Liver (tissue), 9 donors: ENCODE results near the gene NTN3. TPM values are rescaled to one million over a fixed set of nuclear protein-coding genes. Genes with fewer than 3 reads are reported as not detected.

Experiments used
- DNase-seq: peaks from one replicate; pipeline ENCODE4 v3.0.0-alpha.2; 2017; ENCODE audit warnings: low spot score
- H3K27ac ChIP-seq, 2 donors: one replicate each; pipeline ENCODE4 v1.7.0; 2013; ENCODE audit warnings: inconsistent platforms in 2 of 2, low read length in 2 of 2, control low read depth in 1 of 2, low read depth in 1 of 2, mild to moderate bottlenecking in 1 of 2
- H3K27me3 ChIP-seq, 4 donors: one replicate each; pipeline versions ENCODE4 v1.6.1 to v1.7.0; 2013; ENCODE audit warnings: low read length in 3 of 4, inconsistent platforms in 1 of 4, mild to moderate bottlenecking in 1 of 4, moderate library complexity in 1 of 4; ENCODE audit not compliant: control insufficient read depth in 4 of 4, insufficient read depth in 4 of 4
- H3K36me3 ChIP-seq, 4 donors: one replicate each; pipeline versions ENCODE4 v1.6.1 to v1.7.0; 2013; ENCODE audit warnings: low read length in 3 of 4, mild to moderate bottlenecking in 3 of 4, low read depth in 1 of 4, moderate library complexity in 1 of 4; ENCODE audit not compliant: control insufficient read depth in 4 of 4, insufficient read depth in 3 of 4
- H3K4me1 ChIP-seq, 4 donors: one replicate each; pipeline versions ENCODE4 v1.6.1 to v1.7.0; 2013; ENCODE audit warnings: low read length in 3 of 4, mild to moderate bottlenecking in 3 of 4, moderate library complexity in 1 of 4; ENCODE audit not compliant: control insufficient read depth in 4 of 4, insufficient read depth in 4 of 4
- H3K4me3 ChIP-seq, 3 donors: one replicate each; pipeline versions ENCODE4 v1.6.1 to v1.7.0; 2013; ENCODE audit warnings: low read length in 3 of 3, control low read depth in 1 of 3, low read depth in 1 of 3, mild to moderate bottlenecking in 1 of 3
- H3K9ac ChIP-seq, 2 donors: one replicate each; pipeline ENCODE4 v1.7.0; 2013; ENCODE audit warnings: low read length in 2 of 2, mild to moderate bottlenecking in 2 of 2, moderate library complexity in 2 of 2, control low read depth in 1 of 2, low read depth in 1 of 2
- H3K9me3 ChIP-seq, 4 donors: one replicate each; pipeline versions ENCODE4 v1.6.1 to v1.7.0; 2013; ENCODE audit warnings: low read length in 3 of 4; ENCODE audit not compliant: control insufficient read depth in 4 of 4
- ATF3 ChIP-seq: IDR thresholded peaks from 2 replicates; pipeline ENCODE4 v1.6.1; 2016; ENCODE audit warnings: antibody characterized with exemption
- EGR1 ChIP-seq, 2 donors: IDR thresholded peaks; 2 replicates each; pipeline ENCODE4 v1.6.1; 2016 to 2018; ENCODE audit warnings: antibody characterized with exemption in 2 of 2, low read depth in 2 of 2
- FOXA1 ChIP-seq: IDR thresholded peaks from 2 replicates; pipeline ENCODE4 v1.6.1; 2016; ENCODE audit warnings: antibody characterized with exemption
- GABPA ChIP-seq, 2 donors: IDR thresholded peaks in 1 of 2; conservative IDR thresholded peaks in 1 of 2; 2 replicates each; pipeline ENCODE4 v1.6.1; 2016; ENCODE audit warnings: antibody characterized with exemption in 2 of 2, mild to moderate bottlenecking in 1 of 2, moderate library complexity in 1 of 2
- HNF4A ChIP-seq, 2 donors: conservative IDR thresholded peaks; 2 replicates each; pipeline ENCODE4 v1.6.1; 2016; ENCODE audit warnings: antibody characterized with exemption in 2 of 2, mild to moderate bottlenecking in 2 of 2
- JUND ChIP-seq, 2 donors: IDR thresholded peaks; 2 replicates each; pipeline ENCODE4 v1.6.1; 2016; ENCODE audit warnings: antibody characterized with exemption in 2 of 2
- MAX ChIP-seq: IDR thresholded peaks from 2 replicates; pipeline ENCODE4 v1.6.1; 2016; ENCODE audit warnings: antibody characterized with exemption
- NR2F2 ChIP-seq: IDR thresholded peaks from 2 replicates; pipeline ENCODE4 v1.6.1; 2016; ENCODE audit warnings: antibody characterized with exemption
- SP1 ChIP-seq: IDR thresholded peaks from 2 replicates; pipeline ENCODE4 v1.6.1; 2018; ENCODE audit warnings: antibody characterized with exemption, mild to moderate bottlenecking
- TAF1 ChIP-seq: conservative IDR thresholded peaks from 2 replicates; pipeline ENCODE4 v1.6.1; 2016; ENCODE audit warnings: antibody characterized with exemption, mild to moderate bottlenecking
- YY1 ChIP-seq: IDR thresholded peaks from 2 replicates; pipeline ENCODE4 v1.6.1; 2016; ENCODE audit warnings: antibody characterized with exemption, mild to moderate bottlenecking
- WGBS: extraction: QIAGEN DNeasy Blood & Tissue Kit; methylation state at CpG from one replicate; pipeline ENCODE4 v1.1.7; 2013; 5-methylcytosine and 5-hydroxymethylcytosine counted together
- polyA plus RNA-seq, 2 donors: library from polyadenylated mRNA; stranded (reverse) in 1 of 2; unstranded in 1 of 2; fragments of 200-250 nt in 1 of 2; fragments of >200 nt in 1 of 2; fragmentation: Nextera tagmentation in 1 of 2; extraction: Ambion mirVana in 1 of 2; gene quantifications; one replicate each; pipeline versions ENCODE4 v1.2.1 to v1.2.3, GENCODE V29; 2013 to 2015
- total RNA-seq, 2 donors: library from RNA; depleted of rRNA; stranded (reverse); fragments of >200 nt; gene quantifications; one replicate each; pipeline ENCODE4 v1.2.3, GENCODE V29; 2014
- TF ChIP-seq, protein P1 (sequence below): fragments of 150-350 bp; IDR thresholded peaks from 2 replicates; pipeline ENCODE4 v1.5.1; 2017; ENCODE audit warnings: improper control_type of control experiment, low read depth, low read length; ENCODE audit not compliant: missing input control
- TF ChIP-seq, protein P2 (sequence below): IDR thresholded peaks from 2 replicates; pipeline ENCODE4 v1.6.1; 2016; ENCODE audit warnings: antibody characterized with exemption
- TF ChIP-seq, protein P3 (sequence below): IDR thresholded peaks from 2 replicates; pipeline ENCODE4 v1.6.1; 2016; ENCODE audit warnings: antibody characterized with exemption, mild to moderate bottlenecking
- donor health status: healthy.
- donor health status: healthy.
- donor health status: healthy.
- donor health status: healthy.
- donor health status: healthy.

NTN3 gene
- total and polyA plus RNA-seq, 4 donors: 0.19 to 2.3 (median 0.28) TPM; not detected in 1

GRCh38 chr16:2473446-2473926 lies 2.4 kb downstream of the NTN3 start:
- no peak for TF ChIP-seq YY1
- TF ChIP-seq NR2F2: no peak
- no peak for TF ChIP-seq TAF1
- no peak for TF ChIP-seq SP1
- no peaks in the 10 kb centered on the region for H3K9me3 ChIP-seq
- 8% methylated on average over 49 of the region's 49 CpGs for WGBS
- peak overlapping the region in 1 of 3 donors; percentile 87 for H3K4me3 ChIP-seq
- H3K36me3 ChIP-seq: no peaks in the 10 kb centered on the region
- peaks cover 37 to 80% (median 58%) of the 10 kb centered on the region in 4 donors for H3K4me1 ChIP-seq
- no peak for DNase-seq
- H3K27me3 ChIP-seq: no peaks in the 10 kb centered on the region
- no peak overlapping the region for H3K27ac ChIP-seq
- no peak overlapping the region for H3K9ac ChIP-seq

GRCh38 chr16:2473999-2474876 lies 3.1 kb downstream of the NTN3 start:
- WGBS: under 1% methylated on average over 100 of the region's 100 CpGs
- H3K9ac ChIP-seq: peak overlapping the region in 1 of 2 donors; percentile 5
- peaks cover 30 to 74% (median 52%) of the 10 kb centered on the region in 4 donors for H3K4me1 ChIP-seq
- H3K9me3 ChIP-seq: no peaks in the 10 kb centered on the region
- TF ChIP-seq TAF1: no peak
- TF ChIP-seq, protein P1, sequence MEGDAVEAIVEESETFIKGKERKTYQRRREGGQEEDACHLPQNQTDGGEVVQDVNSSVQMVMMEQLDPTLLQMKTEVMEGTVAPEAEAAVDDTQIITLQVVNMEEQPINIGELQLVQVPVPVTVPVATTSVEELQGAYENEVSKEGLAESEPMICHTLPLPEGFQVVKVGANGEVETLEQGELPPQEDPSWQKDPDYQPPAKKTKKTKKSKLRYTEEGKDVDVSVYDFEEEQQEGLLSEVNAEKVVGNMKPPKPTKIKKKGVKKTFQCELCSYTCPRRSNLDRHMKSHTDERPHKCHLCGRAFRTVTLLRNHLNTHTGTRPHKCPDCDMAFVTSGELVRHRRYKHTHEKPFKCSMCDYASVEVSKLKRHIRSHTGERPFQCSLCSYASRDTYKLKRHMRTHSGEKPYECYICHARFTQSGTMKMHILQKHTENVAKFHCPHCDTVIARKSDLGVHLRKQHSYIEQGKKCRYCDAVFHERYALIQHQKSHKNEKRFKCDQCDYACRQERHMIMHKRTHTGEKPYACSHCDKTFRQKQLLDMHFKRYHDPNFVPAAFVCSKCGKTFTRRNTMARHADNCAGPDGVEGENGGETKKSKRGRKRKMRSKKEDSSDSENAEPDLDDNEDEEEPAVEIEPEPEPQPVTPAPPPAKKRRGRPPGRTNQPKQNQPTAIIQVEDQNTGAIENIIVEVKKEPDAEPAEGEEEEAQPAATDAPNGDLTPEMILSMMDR: peak; percentile 34
- DNase-seq: peak; percentile 67
- no peaks in the 10 kb centered on the region for H3K27me3 ChIP-seq
- no peaks in the 10 kb centered on the region for H3K36me3 ChIP-seq
- peak overlapping the region; percentile 56 to 87 (median 67) for H3K4me3 ChIP-seq
- H3K27ac ChIP-seq: peak overlapping the region; percentile 87 to 91

GRCh38 chr16:2474877-2475412 lies 3.8 kb downstream of the NTN3 start, which contains the start of gene TBC1D24:
TBC1D24 (plus strand) TSS chr16:2475127; CDS start chr16:2496149, 21,022 bp downstream.
- H3K9ac ChIP-seq: peak within 1 kb of the TSS in 1 of 2 donors; percentile 5
- H3K9me3 ChIP-seq: no peaks in the 10 kb centered on the region
- DNase-seq: peak; percentile 91
- H3K4me1 ChIP-seq: peaks cover 30 to 66% (median 47%) of the 10 kb centered on the region in 4 donors
- no peaks in the 10 kb centered on the region for H3K27me3 ChIP-seq
- H3K36me3 ChIP-seq: no peaks in the 10 kb centered on the region
- under 1% methylated on average over 77 of the region's 77 CpGs for WGBS
- H3K27ac ChIP-seq: peak within 1 kb of the TSS; percentile 87 to 91
- H3K4me3 ChIP-seq: peak within 1 kb of the TSS; percentile 67 to 87 (median 76)
- TF ChIP-seq, protein P1: no peak
- TF ChIP-seq HNF4A (conservative IDR thresholded peaks at IDR 0.05) (no peak), JUND (IDR thresholded peaks at IDR 0.05) (no peak), YY1 (no peak), NR2F2 (no peak), EGR1 (IDR thresholded peaks at IDR 0.05; ENCODE audit: low read depth in 2 of 2) (no peak), GABPA (IDR thresholded peaks at IDR 0.05 in 1 of 2, conservative IDR thresholded peaks at IDR 0.05 in 1 of 2) (no peak), MAX (no peak), TAF1 (no peak), FOXA1 (no peak), ATF3 (no peak)
- TF ChIP-seq, protein P2, sequence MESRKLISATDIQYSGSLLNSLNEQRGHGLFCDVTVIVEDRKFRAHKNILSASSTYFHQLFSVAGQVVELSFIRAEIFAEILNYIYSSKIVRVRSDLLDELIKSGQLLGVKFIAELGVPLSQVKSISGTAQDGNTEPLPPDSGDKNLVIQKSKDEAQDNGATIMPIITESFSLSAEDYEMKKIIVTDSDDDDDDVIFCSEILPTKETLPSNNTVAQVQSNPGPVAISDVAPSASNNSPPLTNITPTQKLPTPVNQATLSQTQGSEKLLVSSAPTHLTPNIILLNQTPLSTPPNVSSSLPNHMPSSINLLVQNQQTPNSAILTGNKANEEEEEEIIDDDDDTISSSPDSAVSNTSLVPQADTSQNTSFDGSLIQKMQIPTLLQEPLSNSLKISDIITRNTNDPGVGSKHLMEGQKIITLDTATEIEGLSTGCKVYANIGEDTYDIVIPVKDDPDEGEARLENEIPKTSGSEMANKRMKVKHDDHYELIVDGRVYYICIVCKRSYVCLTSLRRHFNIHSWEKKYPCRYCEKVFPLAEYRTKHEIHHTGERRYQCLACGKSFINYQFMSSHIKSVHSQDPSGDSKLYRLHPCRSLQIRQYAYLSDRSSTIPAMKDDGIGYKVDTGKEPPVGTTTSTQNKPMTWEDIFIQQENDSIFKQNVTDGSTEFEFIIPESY: no peak
- TF ChIP-seq, protein P3, sequence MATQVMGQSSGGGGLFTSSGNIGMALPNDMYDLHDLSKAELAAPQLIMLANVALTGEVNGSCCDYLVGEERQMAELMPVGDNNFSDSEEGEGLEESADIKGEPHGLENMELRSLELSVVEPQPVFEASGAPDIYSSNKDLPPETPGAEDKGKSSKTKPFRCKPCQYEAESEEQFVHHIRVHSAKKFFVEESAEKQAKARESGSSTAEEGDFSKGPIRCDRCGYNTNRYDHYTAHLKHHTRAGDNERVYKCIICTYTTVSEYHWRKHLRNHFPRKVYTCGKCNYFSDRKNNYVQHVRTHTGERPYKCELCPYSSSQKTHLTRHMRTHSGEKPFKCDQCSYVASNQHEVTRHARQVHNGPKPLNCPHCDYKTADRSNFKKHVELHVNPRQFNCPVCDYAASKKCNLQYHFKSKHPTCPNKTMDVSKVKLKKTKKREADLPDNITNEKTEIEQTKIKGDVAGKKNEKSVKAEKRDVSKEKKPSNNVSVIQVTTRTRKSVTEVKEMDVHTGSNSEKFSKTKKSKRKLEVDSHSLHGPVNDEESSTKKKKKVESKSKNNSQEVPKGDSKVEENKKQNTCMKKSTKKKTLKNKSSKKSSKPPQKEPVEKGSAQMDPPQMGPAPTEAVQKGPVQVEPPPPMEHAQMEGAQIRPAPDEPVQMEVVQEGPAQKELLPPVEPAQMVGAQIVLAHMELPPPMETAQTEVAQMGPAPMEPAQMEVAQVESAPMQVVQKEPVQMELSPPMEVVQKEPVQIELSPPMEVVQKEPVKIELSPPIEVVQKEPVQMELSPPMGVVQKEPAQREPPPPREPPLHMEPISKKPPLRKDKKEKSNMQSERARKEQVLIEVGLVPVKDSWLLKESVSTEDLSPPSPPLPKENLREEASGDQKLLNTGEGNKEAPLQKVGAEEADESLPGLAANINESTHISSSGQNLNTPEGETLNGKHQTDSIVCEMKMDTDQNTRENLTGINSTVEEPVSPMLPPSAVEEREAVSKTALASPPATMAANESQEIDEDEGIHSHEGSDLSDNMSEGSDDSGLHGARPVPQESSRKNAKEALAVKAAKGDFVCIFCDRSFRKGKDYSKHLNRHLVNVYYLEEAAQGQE: no peak
